ENCODE results near the gene PRPF6.
A peak's percentile ranks its signal among the peaks of the same experiment; 100 is the strongest.

The PRPF6 gene

DNA sequence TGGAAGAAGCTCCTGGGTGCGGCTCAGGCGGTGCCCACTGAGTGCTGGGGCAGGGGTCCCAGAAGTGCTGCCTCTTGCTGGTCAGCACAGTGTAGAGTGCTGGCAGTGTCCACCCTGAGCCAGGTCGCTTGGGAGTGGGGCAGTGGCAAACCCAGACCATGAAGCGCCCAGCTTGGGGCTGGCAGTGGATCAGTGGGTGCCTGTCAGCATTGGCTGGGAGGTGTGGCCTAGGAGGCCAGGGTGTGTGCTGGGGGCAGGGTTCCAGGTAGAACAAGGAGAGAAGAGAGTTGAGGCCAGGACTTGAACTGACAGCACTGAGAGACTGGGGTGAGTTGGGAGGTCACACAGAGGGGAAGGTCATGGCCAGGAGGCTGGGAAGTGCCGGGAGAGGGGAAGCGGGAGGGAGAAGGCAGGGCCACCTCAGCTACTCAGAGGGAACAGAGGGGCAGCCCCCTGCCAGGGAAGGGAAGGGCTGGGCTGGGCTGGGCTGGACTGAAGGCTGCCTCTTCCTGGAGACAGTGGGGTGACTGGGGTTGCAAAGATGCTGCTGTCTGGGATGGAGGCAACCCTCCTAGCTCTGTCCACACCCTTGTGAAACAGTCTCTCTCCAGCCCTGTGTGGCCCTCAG is 86.2 kb downstream of the PRPF6 start:
- DNase-seq (ENCODE audit: low spot score), result no peak
- Histone ChIP-seq H3K4me3 (no peak overlapping the region), H3K27ac (no peak overlapping the region)
- TF ChIP-seq, protein P1, sequence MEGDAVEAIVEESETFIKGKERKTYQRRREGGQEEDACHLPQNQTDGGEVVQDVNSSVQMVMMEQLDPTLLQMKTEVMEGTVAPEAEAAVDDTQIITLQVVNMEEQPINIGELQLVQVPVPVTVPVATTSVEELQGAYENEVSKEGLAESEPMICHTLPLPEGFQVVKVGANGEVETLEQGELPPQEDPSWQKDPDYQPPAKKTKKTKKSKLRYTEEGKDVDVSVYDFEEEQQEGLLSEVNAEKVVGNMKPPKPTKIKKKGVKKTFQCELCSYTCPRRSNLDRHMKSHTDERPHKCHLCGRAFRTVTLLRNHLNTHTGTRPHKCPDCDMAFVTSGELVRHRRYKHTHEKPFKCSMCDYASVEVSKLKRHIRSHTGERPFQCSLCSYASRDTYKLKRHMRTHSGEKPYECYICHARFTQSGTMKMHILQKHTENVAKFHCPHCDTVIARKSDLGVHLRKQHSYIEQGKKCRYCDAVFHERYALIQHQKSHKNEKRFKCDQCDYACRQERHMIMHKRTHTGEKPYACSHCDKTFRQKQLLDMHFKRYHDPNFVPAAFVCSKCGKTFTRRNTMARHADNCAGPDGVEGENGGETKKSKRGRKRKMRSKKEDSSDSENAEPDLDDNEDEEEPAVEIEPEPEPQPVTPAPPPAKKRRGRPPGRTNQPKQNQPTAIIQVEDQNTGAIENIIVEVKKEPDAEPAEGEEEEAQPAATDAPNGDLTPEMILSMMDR (IDR thresholded peaks at IDR 0.05), result no peak

DNA sequence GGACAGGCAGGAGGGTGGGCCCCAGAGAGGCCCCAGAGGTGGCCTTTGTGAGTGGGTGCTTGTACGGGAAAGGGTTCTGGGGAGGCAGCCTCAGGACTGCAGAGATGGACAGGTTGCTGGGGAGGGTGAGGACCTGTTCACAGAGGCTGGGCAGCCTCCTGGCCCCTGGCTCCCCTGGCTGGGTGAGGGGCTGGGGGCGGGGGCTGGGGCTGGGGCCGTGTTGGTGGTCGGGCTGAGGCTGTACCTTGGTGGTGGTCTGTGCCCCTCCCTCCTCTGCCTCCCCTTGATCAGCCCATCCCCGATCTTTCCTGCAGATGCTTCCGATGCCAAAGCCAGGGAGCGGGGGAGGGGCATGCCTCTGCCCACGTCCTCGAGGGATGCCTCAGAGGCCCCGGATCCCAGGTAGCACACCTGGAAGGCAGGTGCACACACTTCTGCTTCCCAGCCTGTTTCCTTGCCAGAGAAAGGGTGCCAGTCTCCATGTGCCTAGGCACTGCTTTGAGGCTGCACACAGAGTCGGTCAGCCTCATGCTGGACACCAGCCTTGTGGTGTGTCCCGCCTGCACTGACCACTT is 86.9 kb downstream of the PRPF6 start:
- Histone ChIP-seq H3K4me3 (no peak overlapping the region), H3K27ac (no peak overlapping the region)
- TF ChIP-seq, protein P1 (IDR thresholded peaks at IDR 0.05), result no peak
- no peak for DNase-seq (ENCODE audit: low spot score)

DNA sequence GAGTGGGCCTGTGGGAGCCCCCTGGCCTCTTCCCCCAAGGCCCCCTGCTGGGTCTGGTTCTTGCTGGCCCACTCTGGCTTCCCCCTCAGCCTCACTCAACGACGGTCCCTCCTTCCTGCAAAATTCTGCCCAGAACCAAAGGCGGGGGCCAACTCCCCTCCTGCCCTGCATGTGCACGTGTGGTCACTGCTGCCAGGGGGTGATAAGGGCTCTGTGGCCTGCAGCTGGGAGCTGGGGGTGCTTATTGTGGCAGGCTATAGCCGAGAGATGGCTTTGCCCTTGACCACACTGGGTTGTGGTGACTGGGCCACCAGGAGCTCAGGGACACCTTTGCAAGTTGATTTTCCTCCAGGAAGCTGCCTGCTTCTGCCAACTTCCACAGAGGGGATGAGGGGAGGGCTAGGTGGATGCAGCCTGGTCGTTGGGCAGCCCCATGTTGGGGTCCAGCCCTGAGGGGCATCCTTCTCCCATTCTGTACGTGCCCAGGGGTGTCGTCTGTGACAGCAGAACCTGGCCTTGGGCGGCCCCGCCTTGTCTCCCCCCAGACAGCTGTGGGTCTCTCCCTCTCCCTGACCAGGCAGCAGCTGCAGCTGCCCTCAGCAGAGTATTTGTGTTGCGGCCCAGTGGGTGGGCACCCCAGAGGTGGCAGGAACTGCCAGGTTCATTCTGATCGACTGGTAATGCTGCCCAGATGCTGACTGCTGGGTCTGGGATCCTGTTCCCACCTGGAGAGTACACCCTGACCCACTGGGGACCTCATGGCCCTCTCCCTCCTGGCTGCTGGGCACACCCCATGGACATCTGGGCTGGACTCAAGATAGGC is 87.7 kb downstream of the PRPF6 start:
- no peak for DNase-seq (ENCODE audit: low spot score)
- H3K27ac ChIP-seq, result no peak overlapping the region
- no peak overlapping the region for H3K4me3 ChIP-seq
- TF ChIP-seq, protein P1 (IDR thresholded peaks at IDR 0.05), result no peak

DNA sequence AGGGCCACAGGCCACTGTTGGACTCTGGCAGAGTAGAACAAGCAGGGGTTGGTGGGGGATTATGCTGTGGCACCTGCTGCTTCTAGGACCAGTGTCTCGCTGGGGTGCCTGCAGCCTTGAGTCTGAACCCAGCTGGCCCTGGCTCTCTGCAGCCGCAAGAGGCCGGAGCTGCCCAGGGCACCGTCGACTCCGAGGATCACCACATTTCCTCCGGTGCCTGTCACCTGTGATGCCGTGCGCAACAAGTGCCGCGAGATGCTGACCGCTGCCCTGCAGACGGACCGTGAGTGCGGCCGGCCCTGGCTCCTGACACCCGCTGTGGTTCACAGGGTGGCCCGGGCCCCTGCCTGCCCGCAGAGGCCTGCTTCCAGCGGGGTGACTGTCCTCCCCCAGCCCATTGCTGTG is 88.3 kb downstream of the PRPF6 start:
- TF ChIP-seq, protein P1 (IDR thresholded peaks at IDR 0.05), result no peak
- no peak overlapping the region for H3K4me3 ChIP-seq
- no peak for DNase-seq (ENCODE audit: low spot score)
- H3K27ac ChIP-seq, result no peak overlapping the region

DNA sequence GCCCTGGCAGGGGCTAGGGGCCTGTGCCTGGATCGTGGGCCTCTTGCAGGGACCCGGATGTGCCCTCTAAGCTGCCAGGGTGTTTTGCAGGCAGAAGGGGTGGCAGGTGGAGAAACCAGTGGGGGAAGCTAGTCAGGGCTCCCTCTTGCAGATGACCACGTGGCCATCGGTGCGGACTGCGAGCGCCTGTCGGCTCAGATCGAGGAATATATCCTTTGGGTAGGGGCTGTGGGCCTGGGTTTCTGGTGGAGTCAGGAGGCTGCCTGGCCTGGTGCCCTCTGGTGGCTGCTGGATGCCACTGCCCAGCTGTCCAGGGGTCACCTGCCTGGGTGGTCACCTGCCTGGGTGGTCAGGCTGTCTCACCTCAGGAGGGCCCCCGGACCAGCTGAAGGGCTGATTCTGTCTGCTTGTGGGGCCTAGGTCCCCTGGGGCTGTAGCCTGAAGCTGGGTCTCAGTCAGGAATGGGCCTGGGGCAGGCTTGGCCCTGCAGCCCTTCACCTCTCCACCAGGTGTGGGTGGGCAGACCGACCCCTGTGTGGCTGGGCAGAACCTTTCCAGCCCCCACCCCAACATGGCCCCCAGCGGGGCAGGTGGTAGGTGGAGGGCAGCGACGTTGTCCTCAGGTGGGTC is 88.8 kb downstream of the PRPF6 start:
- H3K27ac ChIP-seq, result no peak overlapping the region
- TF ChIP-seq, protein P1 (IDR thresholded peaks at IDR 0.05), result peak; percentile 36
- H3K4me3 ChIP-seq, result no peak overlapping the region
- no peak for DNase-seq (ENCODE audit: low spot score)

DNA sequence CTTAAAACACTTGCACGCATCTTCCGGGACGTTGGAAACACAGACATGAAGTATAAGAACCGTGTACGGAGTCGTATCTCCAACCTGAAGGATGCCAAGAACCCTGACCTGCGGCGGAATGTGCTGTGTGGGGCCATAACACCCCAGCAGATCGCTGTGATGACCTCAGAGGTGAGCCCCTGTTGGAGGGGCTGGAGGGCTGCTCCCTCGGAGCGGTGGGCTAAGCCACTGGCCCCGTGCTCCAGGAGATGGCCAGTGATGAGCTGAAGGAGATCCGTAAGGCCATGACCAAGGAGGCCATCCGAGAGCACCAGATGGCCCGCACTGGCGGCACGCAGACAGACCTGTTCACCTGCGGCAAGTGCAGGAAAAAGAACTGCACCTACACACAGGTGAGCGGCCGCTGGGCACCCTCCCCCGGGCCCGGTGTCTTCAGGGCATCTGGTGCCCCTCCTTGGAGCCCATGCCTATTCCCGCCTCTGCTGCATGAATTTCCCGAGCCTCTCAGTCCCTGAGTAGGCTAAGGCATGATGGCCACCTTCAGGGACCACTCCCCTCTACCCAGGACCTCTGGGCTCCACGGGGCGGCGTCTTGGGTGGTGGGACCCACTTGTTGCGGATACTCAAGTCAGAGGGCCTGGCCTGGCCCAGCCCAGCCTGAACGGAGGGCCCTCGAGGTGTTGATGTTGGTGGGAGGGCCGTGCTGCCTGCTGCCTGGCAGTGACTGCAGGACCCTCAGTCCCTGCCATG is 89.5 kb downstream of the PRPF6 start:
- DNase-seq (ENCODE audit: low spot score), result no peak
- TF ChIP-seq, protein P1 (IDR thresholded peaks at IDR 0.05), result no peak
- H3K27ac ChIP-seq, result no peak overlapping the region
- H3K4me3 ChIP-seq, result no peak overlapping the region
